HepG2 (cell line): ENCODE data around the gene CREBZF. TPM values are rescaled to one million over a fixed set of nuclear protein-coding genes. Genes with fewer than 3 reads are reported as not detected.

ENCODE experiments used
- EEA1 ChIP-seq: sonication (generic); formaldehyde crosslinking; IDR thresholded peaks from 2 replicates; pipeline ENCODE4 v1.5.1; 2020; ENCODE audit warnings: mild to moderate bottlenecking, missing genetic modification reagents, borderline replicate concordance
- GLI4 ChIP-seq: sonication (generic); formaldehyde crosslinking; IDR thresholded peaks from 2 replicates; pipeline ENCODE4 v1.5.1; 2020; ENCODE audit warnings: missing genetic modification reagents, mild to moderate bottlenecking, moderate library complexity, borderline replicate concordance
- KDM2A ChIP-seq: sonication (generic); formaldehyde crosslinking; IDR thresholded peaks from 2 replicates; pipeline ENCODE4 v1.4.0; 2020; ENCODE audit warnings: low read depth, missing genetic modification reagents, borderline replicate concordance
- MAF1 ChIP-seq: sonication (generic); formaldehyde crosslinking; IDR thresholded peaks from 2 replicates; pipeline ENCODE4 v1.5.0; 2020; ENCODE audit warnings: missing genetic modification reagents, borderline replicate concordance
- RBAK ChIP-seq: sonication (generic); formaldehyde crosslinking; IDR thresholded peaks from 2 replicates; pipeline ENCODE4 v1.5.1; 2020; ENCODE audit warnings: mild to moderate bottlenecking, missing genetic modification reagents
- SOX13 ChIP-seq, 3 experiments: fragments of 450-650 bp in 1 of 3; sonication (generic) in 1 of 3; formaldehyde crosslinking in 1 of 3; IDR thresholded peaks in 2 of 3; conservative IDR thresholded peaks in 1 of 3; 2 replicates each; pipeline versions ENCODE4 v1.5.0 to v1.6.1; 2016 to 2020; ENCODE audit warnings: antibody characterized with exemption in 1 of 3, mild to moderate bottlenecking in 1 of 3, missing compliant biosample characterization in 1 of 3, missing genetic modification reagents in 1 of 3, moderate library complexity in 1 of 3
- SRF ChIP-seq: IDR thresholded peaks from 2 replicates; pipeline ENCODE4 v1.6.1; 2011; ENCODE audit warnings: mild to moderate bottlenecking, low read depth, low read length, moderate library complexity
- SUZ12 ChIP-seq: fragments of 150-350 bp; IDR thresholded peaks from 2 replicates; pipeline ENCODE4 v1.6.1; 2014; ENCODE audit warnings: low read depth, low read length
- ZNF274 ChIP-seq: sonication (generic); formaldehyde crosslinking; IDR thresholded peaks from 2 replicates; pipeline ENCODE4 v1.5.1; 2020; ENCODE audit warnings: mild to moderate bottlenecking, missing genetic modification reagents
- ZNF331 ChIP-seq: sonication (generic); formaldehyde crosslinking; IDR thresholded peaks from 2 replicates; pipeline ENCODE4 v1.4.0; 2020; ENCODE audit warnings: missing genetic modification reagents
- ZNF432 ChIP-seq: sonication (generic); formaldehyde crosslinking; IDR thresholded peaks from 2 replicates; pipeline ENCODE4 v1.5.0; 2020; ENCODE audit warnings: missing genetic modification reagents, mild to moderate bottlenecking, borderline replicate concordance
- ZNF782 ChIP-seq: sonication (generic); formaldehyde crosslinking; IDR thresholded peaks from 2 replicates; pipeline ENCODE4 v1.4.0; 2020; ENCODE audit warnings: missing genetic modification reagents, mild to moderate bottlenecking, borderline replicate concordance
- ZNF790 ChIP-seq: sonication (generic); formaldehyde crosslinking; IDR thresholded peaks from 2 replicates; pipeline ENCODE4 v1.8.0; 2022; ENCODE audit warnings: missing genetic modification reagents, mild to moderate bottlenecking, borderline replicate concordance
- ZSCAN21 ChIP-seq: sonication (generic); formaldehyde crosslinking; IDR thresholded peaks from 2 replicates; pipeline ENCODE4 v1.8.0; 2022; ENCODE audit warnings: mild to moderate bottlenecking, missing genetic modification reagents, moderate library complexity, borderline replicate concordance
- polyA plus RNA-seq, 8 experiments: library from polyadenylated mRNA; depleted of rRNA in 3 of 8; stranded (reverse) in 7 of 8; unstranded in 1 of 8; fragments of >200 nt; fragmentation: Illumina TruSeq in 4 of 8; extraction: Trizol in 4 of 8; gene quantifications; 2 replicates each; pipeline versions ENCODE4 v1.2.1 to v1.2.3, GENCODE V29; 2011 to 2016; ENCODE audit warnings: low read depth in 4 of 8, missing spikeins in 1 of 8, mixed read lengths in 1 of 8; ENCODE audit not compliant: insufficient read depth in 1 of 8
- total RNA-seq, 5 experiments: library from RNA; depleted of rRNA; stranded (reverse); fragments of >200 nt; fragmentation: Illumina TruSeq; extraction: Trizol; gene quantifications; 2 replicates each; pipeline ENCODE4 v1.2.3, GENCODE V29; 2016; ENCODE audit warnings: low read depth in 1 of 5
- TF ChIP-seq, protein P1 (sequence below): sonication (generic); formaldehyde crosslinking; IDR thresholded peaks from 2 replicates; pipeline ENCODE4 v1.4.0; 2020; ENCODE audit warnings: low read depth, missing genetic modification reagents
- TF ChIP-seq, protein P2 (sequence below): sonication (generic); formaldehyde crosslinking; IDR thresholded peaks from 2 replicates; pipeline ENCODE4 v1.8.1; 2023; ENCODE audit warnings: mild to moderate bottlenecking, inconsistent platforms, moderate library complexity, missing genetic modification reagents, borderline replicate concordance
- TF ChIP-seq, protein P3 (sequence below): sonication (generic); formaldehyde crosslinking; conservative IDR thresholded peaks from 2 replicates; pipeline ENCODE4 v1.4.0; 2020; ENCODE audit warnings: missing genetic modification reagents

CREBZF gene
- total and polyA plus RNA-seq, 2 of the 13 experiments (the other 11 are each of a cell fraction or from before 2014, with no cell fraction given): 30.6 to 43.1 TPM

DNA sequence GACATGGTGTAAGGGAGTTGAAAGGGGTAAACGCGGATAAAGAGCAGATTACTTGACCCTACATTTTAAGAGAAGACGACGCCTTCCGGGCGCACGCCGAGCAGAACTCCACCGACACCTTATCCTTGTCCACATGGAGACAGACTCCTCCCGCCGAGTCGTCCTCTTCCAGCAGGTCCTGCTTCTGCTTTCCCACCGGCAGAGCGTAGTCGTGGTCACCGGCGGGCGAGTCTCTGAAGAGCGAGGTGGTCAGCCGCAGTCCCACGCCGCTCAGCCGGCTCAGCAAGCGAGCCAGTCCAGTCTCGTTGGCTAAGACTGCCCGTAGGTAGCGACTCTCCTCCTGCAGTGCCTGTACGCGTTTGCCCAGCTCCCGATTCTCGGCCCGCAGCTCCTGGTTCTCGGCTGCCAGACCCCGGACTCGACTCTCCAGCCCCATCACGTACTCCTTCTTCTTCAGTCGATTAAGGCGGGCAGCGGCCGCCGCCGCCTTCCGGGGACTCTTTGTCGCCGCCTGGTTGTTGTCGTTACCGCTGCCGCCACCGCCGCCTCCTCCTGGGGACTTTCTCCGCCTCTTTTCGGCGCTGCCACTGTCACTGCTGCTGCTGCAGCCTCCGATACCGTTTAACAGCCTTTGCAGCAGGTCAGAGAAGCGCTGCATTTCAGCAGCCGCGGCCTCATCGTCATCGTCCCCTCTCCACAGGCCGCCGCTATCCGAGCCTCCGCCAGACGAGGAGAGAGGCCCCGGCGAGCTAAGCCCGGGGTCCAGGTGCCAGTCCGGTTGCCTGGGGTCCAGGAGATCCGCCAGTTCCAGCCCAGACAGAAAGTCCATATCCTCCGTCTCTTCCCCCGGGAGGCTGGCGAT is 945 bp downstream of the CREBZF start (continued):
- TF ChIP-seq, protein P1, sequence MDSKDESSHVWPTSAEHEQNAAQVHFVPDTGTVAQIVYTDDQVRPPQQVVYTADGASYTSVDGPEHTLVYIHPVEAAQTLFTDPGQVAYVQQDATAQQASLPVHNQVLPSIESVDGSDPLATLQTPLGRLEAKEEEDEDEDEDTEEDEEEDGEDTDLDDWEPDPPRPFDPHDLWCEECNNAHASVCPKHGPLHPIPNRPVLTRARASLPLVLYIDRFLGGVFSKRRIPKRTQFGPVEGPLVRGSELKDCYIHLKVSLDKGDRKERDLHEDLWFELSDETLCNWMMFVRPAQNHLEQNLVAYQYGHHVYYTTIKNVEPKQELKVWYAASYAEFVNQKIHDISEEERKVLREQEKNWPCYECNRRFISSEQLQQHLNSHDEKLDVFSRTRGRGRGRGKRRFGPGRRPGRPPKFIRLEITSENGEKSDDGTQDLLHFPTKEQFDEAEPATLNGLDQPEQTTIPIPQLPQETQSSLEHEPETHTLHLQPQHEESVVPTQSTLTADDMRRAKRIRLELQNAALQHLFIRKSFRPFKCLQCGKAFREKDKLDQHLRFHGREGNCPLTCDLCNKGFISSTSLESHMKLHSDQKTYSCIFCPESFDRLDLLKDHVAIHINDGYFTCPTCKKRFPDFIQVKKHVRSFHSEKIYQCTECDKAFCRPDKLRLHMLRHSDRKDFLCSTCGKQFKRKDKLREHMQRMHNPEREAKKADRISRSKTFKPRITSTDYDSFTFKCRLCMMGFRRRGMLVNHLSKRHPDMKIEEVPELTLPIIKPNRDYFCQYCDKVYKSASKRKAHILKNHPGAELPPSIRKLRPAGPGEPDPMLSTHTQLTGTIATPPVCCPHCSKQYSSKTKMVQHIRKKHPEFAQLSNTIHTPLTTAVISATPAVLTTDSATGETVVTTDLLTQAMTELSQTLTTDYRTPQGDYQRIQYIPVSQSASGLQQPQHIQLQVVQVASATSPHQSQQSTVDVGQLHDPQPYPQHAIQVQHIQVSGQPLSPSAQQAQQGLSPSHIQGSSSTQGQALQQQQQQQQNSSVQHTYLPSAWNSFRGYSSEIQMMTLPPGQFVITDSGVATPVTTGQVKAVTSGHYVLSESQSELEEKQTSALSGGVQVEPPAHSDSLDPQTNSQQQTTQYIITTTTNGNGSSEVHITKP: no peak
- TF ChIP-seq, protein P2, sequence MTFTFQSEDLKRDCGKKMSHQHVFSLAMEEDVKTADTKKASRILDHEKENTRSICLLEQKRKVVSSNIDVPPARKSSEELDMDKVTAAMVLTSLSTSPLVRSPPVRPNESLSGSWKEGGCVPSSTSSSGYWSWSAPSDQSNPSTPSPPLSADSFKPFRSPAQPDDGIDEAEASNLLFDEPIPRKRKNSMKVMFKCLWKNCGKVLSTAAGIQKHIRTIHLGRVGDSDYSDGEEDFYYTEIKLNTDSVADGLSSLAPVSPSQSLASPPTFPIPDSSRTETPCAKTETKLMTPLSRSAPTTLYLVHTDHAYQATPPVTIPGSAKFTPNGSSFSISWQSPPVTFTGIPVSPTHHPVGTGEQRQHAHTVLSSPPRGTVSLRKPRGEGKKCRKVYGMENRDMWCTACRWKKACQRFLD (CRISPR knock-in tag): no peak
- TF ChIP-seq ZNF782 (peak; percentile 33; the same call in 1 of the 2 replicates), KDM2A (CRISPR knock-in tag) (no peak; the same call in 1 of the 2 replicates), ZSCAN21 (0 out of 2 replicates have a peak, but pooled peaks have one; percentile 13), ZNF432 (CRISPR knock-in tag) (no peak), ZNF274 (no peak), SRF (no peak), SOX13 (IDR thresholded peaks at IDR 0.05) (no peak), SOX13 (CRISPR knock-in tag; conservative IDR thresholded peaks at IDR 0.05 in 1 of 2, IDR thresholded peaks at IDR 0.05 in 1 of 2) (no peak), ZNF331 (CRISPR knock-in tag) (no peak), SUZ12 (no peak), EEA1 (CRISPR knock-in tag) (no peak), GLI4 (no peak), RBAK (CRISPR knock-in tag) (no peak), MAF1 (CRISPR knock-in tag) (0 out of 2 replicates have a peak, but pooled peaks have one; percentile 38), ZNF790 (CRISPR knock-in tag) (no peak)
- TF ChIP-seq, protein P3, sequence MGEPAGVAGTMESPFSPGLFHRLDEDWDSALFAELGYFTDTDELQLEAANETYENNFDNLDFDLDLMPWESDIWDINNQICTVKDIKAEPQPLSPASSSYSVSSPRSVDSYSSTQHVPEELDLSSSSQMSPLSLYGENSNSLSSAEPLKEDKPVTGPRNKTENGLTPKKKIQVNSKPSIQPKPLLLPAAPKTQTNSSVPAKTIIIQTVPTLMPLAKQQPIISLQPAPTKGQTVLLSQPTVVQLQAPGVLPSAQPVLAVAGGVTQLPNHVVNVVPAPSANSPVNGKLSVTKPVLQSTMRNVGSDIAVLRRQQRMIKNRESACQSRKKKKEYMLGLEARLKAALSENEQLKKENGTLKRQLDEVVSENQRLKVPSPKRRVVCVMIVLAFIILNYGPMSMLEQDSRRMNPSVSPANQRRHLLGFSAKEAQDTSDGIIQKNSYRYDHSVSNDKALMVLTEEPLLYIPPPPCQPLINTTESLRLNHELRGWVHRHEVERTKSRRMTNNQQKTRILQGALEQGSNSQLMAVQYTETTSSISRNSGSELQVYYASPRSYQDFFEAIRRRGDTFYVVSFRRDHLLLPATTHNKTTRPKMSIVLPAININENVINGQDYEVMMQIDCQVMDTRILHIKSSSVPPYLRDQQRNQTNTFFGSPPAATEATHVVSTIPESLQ (CRISPR knock-in tag): no peak
